ENCODE results near the gene AIG1.

The AIG1 gene

DNA sequence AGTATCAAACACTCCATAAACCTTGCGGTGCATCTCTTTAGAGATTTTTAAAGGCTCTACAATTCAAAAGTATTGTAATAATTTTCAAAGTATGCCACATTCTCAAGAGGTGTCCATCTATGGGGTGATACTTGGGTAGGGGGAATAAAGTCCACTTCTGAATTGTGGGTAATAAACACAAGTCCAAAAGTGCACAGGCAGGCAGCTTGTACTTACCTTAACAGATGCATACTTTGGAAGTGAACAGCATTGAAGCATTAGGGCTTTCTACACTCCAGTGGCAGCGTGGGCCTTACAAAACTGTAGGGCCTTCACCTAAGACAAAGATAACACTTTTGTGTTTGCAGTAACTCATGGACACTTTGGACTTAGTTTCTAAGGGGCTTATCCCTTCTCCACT lies 58.6 kb downstream of the AIG1 start:
- H3K4me3 ChIP-seq (ENCODE audit: low read depth, low read length) = no peak overlapping the region
- no peaks in the 10 kb centered on the region for H3K36me3 ChIP-seq (ENCODE audit: control insufficient read depth, insufficient read depth, low read length)
- H3K9ac ChIP-seq (ENCODE audit: low read depth, low read length) = no peak overlapping the region
- no peaks in the 10 kb centered on the region for H3K4me1 ChIP-seq (ENCODE audit: control insufficient read depth, insufficient read depth, low read length)
- H3K27me3 ChIP-seq (ENCODE audit: control insufficient read depth, insufficient read depth, low read length) = no peaks in the 10 kb centered on the region
- no peaks in the 10 kb centered on the region for H3K9me3 ChIP-seq (ENCODE audit: control insufficient read depth, insufficient read depth, low read length)

DNA sequence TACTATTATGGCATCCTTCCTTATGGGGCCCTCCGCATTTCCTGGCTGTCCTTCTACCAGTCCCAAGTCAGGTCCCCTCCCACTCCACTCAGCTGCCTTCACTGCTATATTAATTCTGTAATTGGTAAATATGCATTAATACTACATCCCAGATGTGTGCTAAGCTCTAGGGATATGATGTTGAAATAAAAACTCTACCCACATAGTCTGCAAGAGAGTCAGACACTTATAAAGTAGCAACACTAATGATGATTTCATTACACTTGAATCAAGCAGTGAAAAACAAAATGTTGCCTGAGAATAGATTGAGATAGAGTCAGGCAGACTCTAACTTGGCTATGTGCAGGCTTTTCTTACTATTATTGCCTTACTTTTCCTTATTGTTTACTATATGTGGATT lies 62.4 kb downstream of the AIG1 start:
- Histone ChIP-seq H3K27me3 (ENCODE audit: control insufficient read depth, insufficient read depth, low read length) (no peaks in the 10 kb centered on the region), H3K9me3 (ENCODE audit: control insufficient read depth, insufficient read depth, low read length) (no peaks in the 10 kb centered on the region), H3K4me3 (ENCODE audit: low read depth, low read length) (no peak overlapping the region), H3K36me3 (ENCODE audit: control insufficient read depth, insufficient read depth, low read length) (no peaks in the 10 kb centered on the region), H3K4me1 (ENCODE audit: control insufficient read depth, insufficient read depth, low read length) (no peaks in the 10 kb centered on the region), H3K9ac (ENCODE audit: low read depth, low read length) (no peak overlapping the region)

DNA sequence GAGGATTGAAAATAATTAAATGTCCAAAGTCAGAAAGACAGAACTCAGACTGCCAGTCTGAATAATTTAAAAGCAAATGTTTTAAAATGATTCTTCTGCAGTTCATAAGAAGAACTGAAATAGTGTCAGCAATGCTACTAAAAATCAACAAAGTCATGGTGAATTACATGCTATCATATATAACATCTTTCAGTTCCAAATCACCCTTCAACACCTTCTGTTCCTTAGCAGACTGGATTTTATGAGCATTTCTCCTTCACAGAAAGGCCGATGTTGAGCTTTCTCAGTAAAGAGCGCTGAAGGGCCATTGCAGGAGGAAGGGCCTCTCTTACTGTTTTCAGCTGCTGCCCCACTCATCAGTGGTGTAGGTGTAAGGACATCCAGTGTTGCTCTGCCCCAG lies 63.3 kb downstream of the AIG1 start:
- no peaks in the 10 kb centered on the region for H3K9me3 ChIP-seq (ENCODE audit: control insufficient read depth, insufficient read depth, low read length)
- H3K4me3 ChIP-seq (ENCODE audit: low read depth, low read length) = no peak overlapping the region
- H3K9ac ChIP-seq (ENCODE audit: low read depth, low read length) = no peak overlapping the region
- no peaks in the 10 kb centered on the region for H3K4me1 ChIP-seq (ENCODE audit: control insufficient read depth, insufficient read depth, low read length)
- H3K27me3 ChIP-seq (ENCODE audit: control insufficient read depth, insufficient read depth, low read length) = no peaks in the 10 kb centered on the region
- H3K36me3 ChIP-seq (ENCODE audit: control insufficient read depth, insufficient read depth, low read length) = no peaks in the 10 kb centered on the region

DNA sequence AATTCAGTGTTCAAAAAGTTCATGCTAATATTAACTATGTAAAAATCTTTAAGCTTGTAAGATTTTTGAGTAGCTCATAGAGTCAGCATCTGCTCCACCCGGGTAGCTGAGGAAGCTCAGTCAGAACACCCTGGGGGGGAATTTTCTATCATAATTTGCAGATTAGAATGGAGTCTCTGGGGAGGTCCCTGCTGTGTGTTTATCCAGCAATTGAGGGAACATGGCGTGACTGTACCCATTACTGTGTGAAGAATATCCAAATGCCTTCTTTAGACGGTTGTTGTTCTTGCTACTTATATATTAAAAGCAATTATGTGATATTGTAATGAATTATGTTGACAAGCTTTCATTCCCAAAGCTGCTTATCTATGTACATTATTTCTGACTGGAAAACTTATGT lies 64.8 kb downstream of the AIG1 start:
- no peaks in the 10 kb centered on the region for H3K4me1 ChIP-seq (ENCODE audit: control insufficient read depth, insufficient read depth, low read length)
- no peak overlapping the region for H3K4me3 ChIP-seq (ENCODE audit: low read depth, low read length)
- H3K36me3 ChIP-seq (ENCODE audit: control insufficient read depth, insufficient read depth, low read length) = no peaks in the 10 kb centered on the region
- H3K27me3 ChIP-seq (ENCODE audit: control insufficient read depth, insufficient read depth, low read length) = no peaks in the 10 kb centered on the region
- peaks cover under 1% of the 10 kb centered on the region for H3K9me3 ChIP-seq (ENCODE audit: control insufficient read depth, insufficient read depth, low read length)
- H3K9ac ChIP-seq (ENCODE audit: low read depth, low read length) = no peak overlapping the region

DNA sequence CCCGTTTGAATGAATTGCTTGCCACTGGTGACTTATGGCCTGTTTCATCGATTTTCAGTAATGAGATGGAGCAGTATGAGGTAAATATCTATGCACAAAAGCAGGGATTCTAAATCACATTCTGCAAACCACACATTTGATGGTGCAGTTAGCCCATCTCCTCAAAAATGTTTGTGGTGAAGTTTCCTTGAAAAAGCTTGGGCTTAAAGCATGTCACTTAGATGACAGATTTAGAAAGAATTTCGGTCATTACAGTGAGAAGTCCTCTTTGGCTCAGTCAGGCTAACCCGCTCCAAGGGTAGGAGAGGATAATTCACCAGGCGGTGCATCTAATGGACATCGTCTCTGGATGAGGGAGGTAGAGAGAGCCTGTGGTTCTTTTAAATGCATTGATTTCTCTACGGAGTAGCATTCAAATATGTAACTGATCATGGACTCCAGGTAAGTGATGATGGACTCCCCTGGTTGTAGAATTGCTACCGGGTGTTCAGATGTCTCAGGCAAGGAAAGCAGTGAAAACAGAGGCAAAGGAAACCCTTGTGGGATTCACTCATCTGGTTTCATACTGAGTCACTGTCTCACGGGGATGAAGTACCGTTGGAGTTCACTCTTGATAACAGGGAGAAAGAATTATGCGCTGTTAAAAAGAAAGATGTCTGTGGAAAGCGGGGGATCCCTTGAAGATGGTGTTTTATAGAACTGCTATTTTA lies 65.3 kb downstream of the AIG1 start:
- Histone ChIP-seq H3K9ac (ENCODE audit: low read depth, low read length) (no peak overlapping the region), H3K4me1 (ENCODE audit: control insufficient read depth, insufficient read depth, low read length) (no peaks in the 10 kb centered on the region), H3K36me3 (ENCODE audit: control insufficient read depth, insufficient read depth, low read length) (no peaks in the 10 kb centered on the region), H3K9me3 (ENCODE audit: control insufficient read depth, insufficient read depth, low read length) (peaks cover 3% of the 10 kb centered on the region), H3K4me3 (ENCODE audit: low read depth, low read length) (no peak overlapping the region), H3K27me3 (ENCODE audit: control insufficient read depth, insufficient read depth, low read length) (no peaks in the 10 kb centered on the region)

DNA sequence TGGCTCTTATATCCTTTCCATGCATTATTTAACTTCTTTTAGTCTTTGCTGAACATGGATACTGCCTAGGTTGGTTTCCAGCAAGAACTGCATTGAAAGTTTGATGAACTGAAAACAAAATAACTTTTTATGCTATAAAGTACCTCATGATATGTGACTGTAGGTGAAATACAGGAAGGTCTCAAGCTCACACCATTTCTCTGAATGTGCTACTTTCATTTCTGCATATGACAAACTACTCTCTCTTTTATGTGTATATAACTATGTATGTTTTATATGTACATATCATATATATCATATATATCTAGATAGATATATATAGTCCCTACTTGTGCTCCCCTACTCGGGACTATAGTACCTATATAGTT lies 65.9 kb downstream of the AIG1 start:
- Histone ChIP-seq H3K9me3 (ENCODE audit: control insufficient read depth, insufficient read depth, low read length) (peaks cover 3% of the 10 kb centered on the region), H3K36me3 (ENCODE audit: control insufficient read depth, insufficient read depth, low read length) (no peaks in the 10 kb centered on the region), H3K4me3 (ENCODE audit: low read depth, low read length) (no peak overlapping the region), H3K9ac (ENCODE audit: low read depth, low read length) (no peak overlapping the region), H3K4me1 (ENCODE audit: control insufficient read depth, insufficient read depth, low read length) (no peaks in the 10 kb centered on the region), H3K27me3 (ENCODE audit: control insufficient read depth, insufficient read depth, low read length) (no peaks in the 10 kb centered on the region)

DNA sequence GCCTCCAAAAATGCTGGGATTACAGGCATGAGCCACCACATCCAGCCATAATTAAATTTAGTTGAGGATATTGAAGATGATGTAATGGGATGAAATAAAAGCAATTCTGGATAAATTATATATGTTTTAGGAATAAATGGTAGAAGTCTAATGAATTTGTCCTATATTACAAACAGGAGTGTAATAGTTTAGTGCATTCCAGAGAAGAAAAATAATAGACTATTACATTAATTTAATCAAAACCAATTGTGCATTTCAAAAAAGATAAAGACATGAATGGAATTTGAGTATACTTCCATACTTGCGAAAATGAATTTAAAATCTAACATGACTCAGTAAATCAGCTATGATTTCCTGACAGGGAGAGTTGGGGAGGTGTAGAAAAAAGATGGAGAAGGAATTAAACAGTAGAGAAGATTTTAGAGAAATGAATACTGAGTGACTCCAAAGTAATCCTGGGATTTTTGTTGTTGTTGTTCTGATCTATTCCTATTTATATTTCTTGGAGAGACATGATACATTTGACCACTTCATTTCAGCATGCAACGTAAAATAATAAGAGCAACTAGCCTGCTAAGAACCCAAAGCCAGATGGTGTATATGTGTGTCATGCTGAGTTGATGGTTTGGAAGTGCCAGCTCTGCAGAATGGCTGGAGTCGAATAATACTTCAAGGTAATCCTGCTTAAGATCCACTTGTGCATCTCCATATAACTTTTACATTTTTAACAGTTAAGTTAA lies 67.4 kb downstream of the AIG1 start:
- Histone ChIP-seq H3K27me3 (ENCODE audit: control insufficient read depth, insufficient read depth, low read length) (no peaks in the 10 kb centered on the region), H3K9ac (ENCODE audit: low read depth, low read length) (no peak overlapping the region), H3K4me1 (ENCODE audit: control insufficient read depth, insufficient read depth, low read length) (no peaks in the 10 kb centered on the region), H3K4me3 (ENCODE audit: low read depth, low read length) (no peak overlapping the region), H3K36me3 (ENCODE audit: control insufficient read depth, insufficient read depth, low read length) (no peaks in the 10 kb centered on the region), H3K9me3 (ENCODE audit: control insufficient read depth, insufficient read depth, low read length) (peaks cover 3% of the 10 kb centered on the region)

DNA sequence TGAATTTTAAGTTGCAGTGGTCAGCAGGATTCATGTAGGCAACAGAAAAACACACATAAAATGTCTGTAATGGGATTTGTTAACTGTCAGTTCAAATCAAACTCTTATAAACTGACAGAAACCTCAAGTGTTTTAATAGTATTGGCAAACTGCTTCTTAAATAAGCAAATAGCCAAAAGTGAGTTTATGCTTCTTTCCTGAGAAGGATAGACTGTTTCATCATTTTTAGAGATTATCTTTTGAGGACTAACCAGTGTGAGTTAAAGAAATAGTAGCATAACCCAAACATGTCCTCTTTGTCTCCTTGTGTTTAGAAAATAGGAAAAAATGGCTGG lies 68.0 kb downstream of the AIG1 start:
- Histone ChIP-seq H3K36me3 (ENCODE audit: control insufficient read depth, insufficient read depth, low read length) (no peaks in the 10 kb centered on the region), H3K4me1 (ENCODE audit: control insufficient read depth, insufficient read depth, low read length) (no peaks in the 10 kb centered on the region), H3K9me3 (ENCODE audit: control insufficient read depth, insufficient read depth, low read length) (peaks cover 3% of the 10 kb centered on the region), H3K9ac (ENCODE audit: low read depth, low read length) (no peak overlapping the region), H3K27me3 (ENCODE audit: control insufficient read depth, insufficient read depth, low read length) (no peaks in the 10 kb centered on the region), H3K4me3 (ENCODE audit: low read depth, low read length) (no peak overlapping the region)

DNA sequence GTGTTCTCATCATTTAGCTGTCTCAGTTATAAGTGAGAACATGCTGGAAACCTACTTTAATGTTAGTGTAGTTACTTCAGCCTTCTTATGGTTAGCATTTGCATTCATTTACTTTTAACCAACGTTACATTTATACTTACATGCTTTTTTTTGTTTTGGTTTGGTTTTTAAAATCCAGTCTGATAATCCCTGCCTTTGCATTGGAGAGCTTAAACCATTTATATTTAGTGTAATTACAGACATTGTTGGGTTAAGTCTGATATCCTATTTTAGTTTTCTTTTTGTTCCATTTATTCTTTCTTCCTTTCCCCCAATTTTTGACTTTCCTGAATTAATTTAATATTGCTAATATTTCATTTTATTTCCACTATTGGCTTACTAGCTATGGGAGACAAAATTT lies 70.2 kb downstream of the AIG1 start:
- H3K36me3 ChIP-seq (ENCODE audit: control insufficient read depth, insufficient read depth, low read length) = no peaks in the 10 kb centered on the region
- no peak overlapping the region for H3K9ac ChIP-seq (ENCODE audit: low read depth, low read length)
- H3K4me1 ChIP-seq (ENCODE audit: control insufficient read depth, insufficient read depth, low read length) = no peaks in the 10 kb centered on the region
- no peaks in the 10 kb centered on the region for H3K27me3 ChIP-seq (ENCODE audit: control insufficient read depth, insufficient read depth, low read length)
- H3K4me3 ChIP-seq (ENCODE audit: low read depth, low read length) = no peak overlapping the region
- peaks cover 3% of the 10 kb centered on the region for H3K9me3 ChIP-seq (ENCODE audit: control insufficient read depth, insufficient read depth, low read length)

DNA sequence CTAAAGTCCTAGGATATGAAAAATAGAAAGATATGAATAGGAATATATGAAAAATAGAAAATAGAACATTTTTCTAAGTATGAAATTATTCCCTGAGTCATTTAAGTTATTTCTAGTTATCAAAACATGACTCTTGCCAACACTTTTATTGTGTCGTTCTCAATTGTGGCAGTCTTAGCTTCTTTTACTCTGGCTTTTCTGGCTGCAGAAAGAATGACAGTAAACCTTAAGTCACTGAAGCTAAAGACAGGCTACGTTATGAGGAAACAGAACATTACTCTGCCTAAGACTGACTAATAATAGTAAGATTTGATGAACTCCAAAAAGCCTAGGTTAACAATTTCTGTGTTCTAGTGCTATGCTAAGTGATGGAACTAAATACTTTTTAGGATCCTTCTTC lies 74.6 kb downstream of the AIG1 start:
- no peaks in the 10 kb centered on the region for H3K27me3 ChIP-seq (ENCODE audit: control insufficient read depth, insufficient read depth, low read length)
- no peak overlapping the region for H3K9ac ChIP-seq (ENCODE audit: low read depth, low read length)
- H3K36me3 ChIP-seq (ENCODE audit: control insufficient read depth, insufficient read depth, low read length) = peaks cover under 1% of the 10 kb centered on the region
- no peak overlapping the region for H3K4me3 ChIP-seq (ENCODE audit: low read depth, low read length)
- no peaks in the 10 kb centered on the region for H3K4me1 ChIP-seq (ENCODE audit: control insufficient read depth, insufficient read depth, low read length)
- peaks cover 3% of the 10 kb centered on the region for H3K9me3 ChIP-seq (ENCODE audit: control insufficient read depth, insufficient read depth, low read length)

DNA sequence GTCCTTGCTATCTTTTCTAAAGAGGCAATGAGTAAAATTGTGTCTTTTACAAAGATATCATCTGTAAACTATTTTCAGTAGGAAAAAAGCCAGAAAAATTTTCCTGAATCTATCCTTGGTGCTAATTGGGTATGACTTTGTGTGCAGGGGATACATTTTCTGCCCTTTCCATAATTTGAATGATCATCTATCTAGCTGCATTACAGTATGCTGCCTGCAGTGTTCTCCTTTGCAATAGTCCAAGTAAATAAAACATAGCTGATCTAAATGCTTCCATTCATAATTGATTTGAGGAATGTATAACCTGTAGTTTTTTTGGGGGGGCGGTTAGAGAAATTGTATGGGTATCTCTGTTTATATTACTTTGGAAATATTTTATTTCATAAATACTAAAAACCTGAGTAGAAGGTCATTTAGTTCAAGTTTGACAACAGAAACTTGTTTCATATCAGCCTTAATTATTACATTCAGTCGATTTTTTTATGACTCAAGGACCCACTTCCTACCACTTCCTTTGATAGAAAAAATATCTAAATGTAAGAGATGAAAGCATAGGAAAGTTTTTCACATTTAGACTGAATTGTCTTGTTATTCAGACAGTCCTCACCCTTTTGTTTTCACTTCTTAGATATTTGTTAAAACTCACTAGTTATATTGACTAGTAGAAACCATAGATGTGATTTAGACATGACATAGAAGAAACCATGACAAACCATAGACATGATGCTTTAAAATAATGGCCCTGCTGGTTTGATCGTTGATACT lies 75.3 kb downstream of the AIG1 start:
- Histone ChIP-seq H3K9ac (ENCODE audit: low read depth, low read length) (no peak overlapping the region), H3K36me3 (ENCODE audit: control insufficient read depth, insufficient read depth, low read length) (peaks cover 5% of the 10 kb centered on the region), H3K4me3 (ENCODE audit: low read depth, low read length) (no peak overlapping the region), H3K27me3 (ENCODE audit: control insufficient read depth, insufficient read depth, low read length) (no peaks in the 10 kb centered on the region), H3K9me3 (ENCODE audit: control insufficient read depth, insufficient read depth, low read length) (no peaks in the 10 kb centered on the region), H3K4me1 (ENCODE audit: control insufficient read depth, insufficient read depth, low read length) (no peaks in the 10 kb centered on the region)

DNA sequence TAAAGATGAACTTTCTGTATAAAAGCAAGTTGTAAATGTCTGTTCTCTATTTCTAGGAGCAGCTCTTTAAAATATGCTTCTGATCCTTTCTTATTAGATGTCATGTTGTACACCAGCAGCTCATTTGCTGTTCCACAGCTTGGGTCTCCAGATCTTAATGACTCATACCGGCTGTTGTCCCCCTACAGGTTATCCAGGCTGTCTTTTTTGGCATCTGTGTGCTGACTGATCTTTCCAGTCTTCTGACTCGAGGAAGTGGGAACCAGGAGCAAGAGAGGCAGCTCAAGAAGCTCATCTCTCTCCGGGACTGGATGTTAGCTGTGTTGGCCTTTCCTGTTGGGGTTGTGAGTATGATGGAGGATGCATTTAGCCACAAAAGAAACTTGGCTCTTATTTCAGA lies 76.0 kb downstream of the AIG1 start:
- no peaks in the 10 kb centered on the region for H3K4me1 ChIP-seq (ENCODE audit: control insufficient read depth, insufficient read depth, low read length)
- H3K4me3 ChIP-seq (ENCODE audit: low read depth, low read length) = no peak overlapping the region
- no peak overlapping the region for H3K9ac ChIP-seq (ENCODE audit: low read depth, low read length)
- no peaks in the 10 kb centered on the region for H3K9me3 ChIP-seq (ENCODE audit: control insufficient read depth, insufficient read depth, low read length)
- peaks cover 5% of the 10 kb centered on the region for H3K36me3 ChIP-seq (ENCODE audit: control insufficient read depth, insufficient read depth, low read length)
- no peaks in the 10 kb centered on the region for H3K27me3 ChIP-seq (ENCODE audit: control insufficient read depth, insufficient read depth, low read length)
